Measurements from ENCODE around the gene LRP1B. TPM values are rescaled to one million over a fixed set of nuclear protein-coding genes. Genes with fewer than 3 reads are reported as not detected.

The LRP1B gene
- total RNA-seq, 1 donor from 2014 or later: 8.8 TPM

DNA sequence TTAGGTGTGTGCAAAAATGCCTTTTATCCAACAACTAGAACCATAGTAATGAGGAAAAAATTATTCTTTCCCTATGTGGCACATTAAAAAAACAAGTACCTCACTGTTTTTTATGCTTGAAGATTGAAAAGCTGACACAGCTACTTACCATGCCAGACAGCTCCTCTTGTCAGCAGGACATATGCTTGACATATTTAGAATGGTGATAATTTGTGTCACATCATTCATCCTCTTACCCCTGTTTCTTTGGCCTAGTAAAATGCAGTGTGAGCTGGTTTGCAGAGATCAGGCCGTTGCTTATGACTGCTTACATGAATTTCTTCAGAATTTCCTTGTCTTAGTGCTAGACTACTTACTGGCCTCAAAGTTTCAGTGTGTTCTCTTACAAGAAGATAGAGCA, 869.9 kb downstream of the LRP1B start:
- no peaks in the 10 kb centered on the region for H3K9me3 ChIP-seq
- intact Hi-C loops (cut with DNase I): no loop called here
- no peaks in the 10 kb centered on the region for H3K27me3 ChIP-seq
- H3K27ac ChIP-seq: no peak overlapping the region
- DNase-seq (ENCODE audit: extremely low spot score in 2 of 2): no peak
- no peaks in the 10 kb centered on the region for H3K4me1 ChIP-seq
- TF ChIP-seq POLR2A (IDR thresholded peaks at IDR 0.05) (no peak), POLR2AphosphoS5 (IDR thresholded peaks at IDR 0.05; ENCODE audit: insufficient read depth in 1 of 2, low read depth in 1 of 2) (no peak)
- TF ChIP-seq, protein P1, sequence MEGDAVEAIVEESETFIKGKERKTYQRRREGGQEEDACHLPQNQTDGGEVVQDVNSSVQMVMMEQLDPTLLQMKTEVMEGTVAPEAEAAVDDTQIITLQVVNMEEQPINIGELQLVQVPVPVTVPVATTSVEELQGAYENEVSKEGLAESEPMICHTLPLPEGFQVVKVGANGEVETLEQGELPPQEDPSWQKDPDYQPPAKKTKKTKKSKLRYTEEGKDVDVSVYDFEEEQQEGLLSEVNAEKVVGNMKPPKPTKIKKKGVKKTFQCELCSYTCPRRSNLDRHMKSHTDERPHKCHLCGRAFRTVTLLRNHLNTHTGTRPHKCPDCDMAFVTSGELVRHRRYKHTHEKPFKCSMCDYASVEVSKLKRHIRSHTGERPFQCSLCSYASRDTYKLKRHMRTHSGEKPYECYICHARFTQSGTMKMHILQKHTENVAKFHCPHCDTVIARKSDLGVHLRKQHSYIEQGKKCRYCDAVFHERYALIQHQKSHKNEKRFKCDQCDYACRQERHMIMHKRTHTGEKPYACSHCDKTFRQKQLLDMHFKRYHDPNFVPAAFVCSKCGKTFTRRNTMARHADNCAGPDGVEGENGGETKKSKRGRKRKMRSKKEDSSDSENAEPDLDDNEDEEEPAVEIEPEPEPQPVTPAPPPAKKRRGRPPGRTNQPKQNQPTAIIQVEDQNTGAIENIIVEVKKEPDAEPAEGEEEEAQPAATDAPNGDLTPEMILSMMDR (IDR thresholded peaks at IDR 0.05): no peak
- H3K4me3 ChIP-seq: no peak overlapping the region
- H3K36me3 ChIP-seq: no peaks in the 10 kb centered on the region

DNA sequence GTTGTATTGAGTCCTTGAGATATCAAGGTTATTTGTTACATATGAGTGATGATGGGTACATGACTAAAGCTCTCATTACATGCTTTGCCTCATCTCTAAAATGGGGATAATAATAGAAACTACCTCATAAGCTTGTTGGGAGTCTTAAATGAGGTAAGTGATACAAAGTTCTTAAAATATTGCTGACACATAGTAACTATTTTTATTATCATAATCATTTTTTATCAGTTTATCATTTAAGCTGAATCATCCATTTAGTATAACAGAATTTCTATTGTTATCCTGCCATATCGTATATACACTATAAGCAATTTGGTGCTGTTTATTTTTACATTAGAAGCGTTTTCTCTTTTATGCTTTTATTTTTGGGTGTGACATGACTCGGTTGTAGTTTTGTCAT, 871.1 kb downstream of the LRP1B start:
- Histone ChIP-seq H3K27ac (no peak overlapping the region), H3K27me3 (no peaks in the 10 kb centered on the region), H3K36me3 (no peaks in the 10 kb centered on the region), H3K9me3 (no peaks in the 10 kb centered on the region), H3K4me1 (no peaks in the 10 kb centered on the region), H3K4me3 (no peak overlapping the region)
- TF ChIP-seq, protein P1 (IDR thresholded peaks at IDR 0.05): no peak
- TF ChIP-seq POLR2AphosphoS5 (IDR thresholded peaks at IDR 0.05; ENCODE audit: insufficient read depth in 1 of 2, low read depth in 1 of 2): no peak
- no peak for TF ChIP-seq POLR2A (IDR thresholded peaks at IDR 0.05)
- DNase-seq (ENCODE audit: extremely low spot score in 2 of 2): no peak
- intact Hi-C loops (cut with DNase I): no loop called here

DNA sequence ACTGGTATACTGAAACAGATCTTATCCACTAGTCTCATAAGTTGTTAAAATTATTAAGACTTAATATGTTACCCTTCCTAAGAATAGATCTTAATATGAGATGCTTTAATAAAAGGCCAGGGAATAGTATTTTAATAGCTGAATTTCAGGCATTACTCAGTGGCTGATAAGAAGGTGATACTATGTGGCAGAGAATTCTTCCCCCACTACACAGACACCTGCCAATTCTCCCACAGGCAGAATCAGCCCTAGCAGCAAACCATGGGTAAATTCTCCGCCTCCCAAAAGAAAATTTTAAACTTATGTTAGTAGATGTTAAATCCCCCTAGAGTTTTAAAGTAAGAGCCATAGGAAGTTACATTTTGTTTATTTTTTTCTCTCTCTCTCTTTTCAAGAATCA, 888.8 kb downstream of the LRP1B start:
- Histone ChIP-seq H3K4me1 (no peaks in the 10 kb centered on the region), H3K4me3 (no peak overlapping the region), H3K27ac (no peak overlapping the region), H3K9me3 (no peaks in the 10 kb centered on the region), H3K27me3 (no peaks in the 10 kb centered on the region), H3K36me3 (no peaks in the 10 kb centered on the region)
- no peak for DNase-seq (ENCODE audit: extremely low spot score in 2 of 2)
- TF ChIP-seq POLR2A (IDR thresholded peaks at IDR 0.05): no peak
- TF ChIP-seq, protein P1 (IDR thresholded peaks at IDR 0.05): no peak
- no peak for TF ChIP-seq POLR2AphosphoS5 (IDR thresholded peaks at IDR 0.05; ENCODE audit: insufficient read depth in 1 of 2, low read depth in 1 of 2)
- intact Hi-C loops (cut with DNase I): no loop called here

DNA sequence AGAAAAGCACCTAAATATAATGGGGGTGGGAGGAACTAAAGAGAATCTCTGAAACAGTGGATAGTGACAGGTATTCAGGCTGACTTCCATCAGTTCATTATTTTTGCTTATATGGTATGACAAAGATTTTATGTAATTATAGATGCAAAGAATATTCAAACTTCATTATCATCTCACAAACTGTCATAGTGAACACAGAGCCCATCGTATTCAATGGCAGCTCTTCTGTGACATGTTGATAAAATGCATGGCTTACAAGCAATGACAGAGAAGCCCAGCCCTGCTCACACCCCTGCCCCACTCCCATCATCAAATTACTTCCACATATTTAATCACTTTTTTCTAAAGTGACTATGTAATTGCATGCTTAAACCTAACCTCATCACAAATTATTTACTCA, 904.3 kb downstream of the LRP1B start:
- intact Hi-C loops (cut with DNase I): no loop called here
- Histone ChIP-seq H3K36me3 (no peaks in the 10 kb centered on the region), H3K9me3 (no peaks in the 10 kb centered on the region), H3K27me3 (no peaks in the 10 kb centered on the region), H3K4me1 (no peaks in the 10 kb centered on the region), H3K4me3 (no peak overlapping the region), H3K27ac (no peak overlapping the region)
- DNase-seq (ENCODE audit: extremely low spot score in 2 of 2): no peak
- TF ChIP-seq, protein P1 (IDR thresholded peaks at IDR 0.05): no peak
- TF ChIP-seq POLR2A (IDR thresholded peaks at IDR 0.05) (no peak), POLR2AphosphoS5 (IDR thresholded peaks at IDR 0.05; ENCODE audit: insufficient read depth in 1 of 2, low read depth in 1 of 2) (no peak)

DNA sequence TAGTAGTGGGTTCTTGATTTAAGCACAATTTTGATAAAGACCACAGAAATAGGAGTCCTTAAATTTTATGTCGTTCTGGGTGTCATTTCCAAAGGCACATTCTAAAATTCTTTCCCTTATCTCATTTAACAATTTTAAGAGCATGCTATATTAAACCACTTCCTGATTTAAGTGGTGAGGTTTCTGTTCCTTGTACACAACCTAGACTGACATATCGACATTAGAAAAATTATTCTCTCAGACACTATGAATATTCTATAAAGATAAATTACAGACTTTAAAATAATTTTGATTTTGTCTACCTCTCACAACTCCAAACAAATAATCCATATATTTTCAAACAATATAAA, 923.8 kb downstream of the LRP1B start:
- no peak for DNase-seq (ENCODE audit: extremely low spot score in 2 of 2)
- intact Hi-C loops (cut with DNase I): no loop called here
- Histone ChIP-seq H3K27ac (no peak overlapping the region), H3K27me3 (no peaks in the 10 kb centered on the region), H3K9me3 (no peaks in the 10 kb centered on the region), H3K36me3 (no peaks in the 10 kb centered on the region), H3K4me3 (no peak overlapping the region), H3K4me1 (no peaks in the 10 kb centered on the region)
- TF ChIP-seq POLR2A (IDR thresholded peaks at IDR 0.05): no peak
- TF ChIP-seq, protein P1 (IDR thresholded peaks at IDR 0.05): no peak
- no peak for TF ChIP-seq POLR2AphosphoS5 (IDR thresholded peaks at IDR 0.05; ENCODE audit: insufficient read depth in 1 of 2, low read depth in 1 of 2)

Measured in vagina (tissue), 2 donors.